ENCODE results near the gene TGM1. TPM values are rescaled to one million over a fixed set of nuclear protein-coding genes. Genes with fewer than 3 reads are reported as not detected.

Gene TGM1
- total RNA-seq, 4 donors from 2014 or later: 0.20 TPM; not detected in 3

DNA sequence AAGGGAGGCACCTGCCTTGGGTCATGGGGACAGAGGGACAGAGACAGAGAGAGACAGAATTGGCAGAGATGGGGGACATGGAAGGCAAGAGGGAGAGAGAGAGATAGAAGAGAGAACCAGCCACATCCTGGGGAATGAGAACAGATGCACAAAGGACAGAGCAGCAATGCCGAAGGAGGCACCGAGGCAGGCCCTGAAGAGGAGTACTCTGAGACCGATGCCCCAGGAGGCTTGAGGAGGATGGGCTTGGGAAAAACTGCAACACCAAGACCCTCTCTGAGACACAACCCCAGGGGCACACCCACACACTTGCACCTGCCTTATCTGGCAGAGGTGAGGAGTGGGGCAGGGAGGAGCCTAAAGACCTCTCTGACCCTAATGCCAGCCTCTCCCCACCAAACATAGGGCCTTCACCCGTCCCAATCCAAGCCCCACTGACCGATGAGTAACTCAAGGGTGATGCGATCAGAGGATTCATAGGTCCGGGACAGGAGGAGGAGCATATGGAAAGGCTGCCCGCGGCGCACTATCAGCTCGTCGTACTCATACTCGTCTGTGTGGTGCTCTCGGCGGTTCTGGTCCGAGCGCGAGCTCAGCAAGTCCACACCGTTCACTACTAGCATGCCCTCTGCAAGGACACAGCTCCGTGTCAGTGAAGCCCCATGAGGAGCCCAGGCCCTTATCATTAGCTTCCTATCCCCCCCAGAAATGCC, 1.6 kb downstream of the TGM1 start:
- no peak overlapping the region for H3K4me3 ChIP-seq
- peaks cover 0 to 11% of the 10 kb centered on the region in 2 donors for H3K36me3 ChIP-seq
- intact Hi-C loops (cut with DNase I; ENCODE audit: low total_unique reads): no loop called here
- H3K4me1 ChIP-seq: no peaks in the 10 kb centered on the region
- in situ Hi-C loops (cut with MboI; ENCODE audit: low sequenced_read_pairs in 4 of 4): no loop called here
- TF ChIP-seq, protein P1, sequence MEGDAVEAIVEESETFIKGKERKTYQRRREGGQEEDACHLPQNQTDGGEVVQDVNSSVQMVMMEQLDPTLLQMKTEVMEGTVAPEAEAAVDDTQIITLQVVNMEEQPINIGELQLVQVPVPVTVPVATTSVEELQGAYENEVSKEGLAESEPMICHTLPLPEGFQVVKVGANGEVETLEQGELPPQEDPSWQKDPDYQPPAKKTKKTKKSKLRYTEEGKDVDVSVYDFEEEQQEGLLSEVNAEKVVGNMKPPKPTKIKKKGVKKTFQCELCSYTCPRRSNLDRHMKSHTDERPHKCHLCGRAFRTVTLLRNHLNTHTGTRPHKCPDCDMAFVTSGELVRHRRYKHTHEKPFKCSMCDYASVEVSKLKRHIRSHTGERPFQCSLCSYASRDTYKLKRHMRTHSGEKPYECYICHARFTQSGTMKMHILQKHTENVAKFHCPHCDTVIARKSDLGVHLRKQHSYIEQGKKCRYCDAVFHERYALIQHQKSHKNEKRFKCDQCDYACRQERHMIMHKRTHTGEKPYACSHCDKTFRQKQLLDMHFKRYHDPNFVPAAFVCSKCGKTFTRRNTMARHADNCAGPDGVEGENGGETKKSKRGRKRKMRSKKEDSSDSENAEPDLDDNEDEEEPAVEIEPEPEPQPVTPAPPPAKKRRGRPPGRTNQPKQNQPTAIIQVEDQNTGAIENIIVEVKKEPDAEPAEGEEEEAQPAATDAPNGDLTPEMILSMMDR (IDR thresholded peaks at IDR 0.05 in 4 of 5, conservative IDR thresholded peaks at IDR 0.05 in 1 of 5): no peak
- no peak for TF ChIP-seq POLR2A (IDR thresholded peaks at IDR 0.05)
- no peak overlapping the region for H3K27ac ChIP-seq
- H3K9me3 ChIP-seq: no peaks in the 10 kb centered on the region
- ATAC-seq (no peak), DNase-seq (no peak)
- H3K27me3 ChIP-seq: no peaks in the 10 kb centered on the region

DNA sequence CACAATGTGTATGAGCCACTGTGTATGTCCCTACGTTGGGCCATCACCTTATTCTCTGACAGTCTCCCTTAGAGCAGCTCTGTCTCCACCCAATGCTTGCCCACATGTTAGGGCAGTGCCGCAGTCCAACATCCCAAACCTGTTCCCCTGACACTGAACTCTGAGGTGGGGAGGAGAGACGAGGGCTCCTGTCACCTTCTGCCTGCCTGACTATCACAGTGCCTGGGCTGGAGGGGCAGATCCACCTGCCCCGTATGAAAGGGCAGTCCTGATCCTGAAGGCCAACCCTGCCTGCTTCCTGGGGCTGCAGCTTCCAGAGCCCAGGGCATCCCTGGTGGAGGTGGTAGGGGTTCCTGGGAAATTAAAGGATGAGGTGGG, 2.2 kb downstream of the TGM1 start:
- TF ChIP-seq, protein P1 (IDR thresholded peaks at IDR 0.05 in 4 of 5, conservative IDR thresholded peaks at IDR 0.05 in 1 of 5): no peak
- intact Hi-C loops (cut with DNase I; ENCODE audit: low total_unique reads): no loop called here
- H3K4me3 ChIP-seq: no peak overlapping the region
- no peaks in the 10 kb centered on the region for H3K9me3 ChIP-seq
- no peak overlapping the region for H3K27ac ChIP-seq
- in situ Hi-C loops (cut with MboI; ENCODE audit: low sequenced_read_pairs in 4 of 4): no loop called here
- H3K36me3 ChIP-seq: peaks cover 0 to 7% of the 10 kb centered on the region in 2 donors
- no peaks in the 10 kb centered on the region for H3K4me1 ChIP-seq
- ATAC-seq (no peak), DNase-seq (no peak)
- H3K27me3 ChIP-seq: no peaks in the 10 kb centered on the region

DNA sequence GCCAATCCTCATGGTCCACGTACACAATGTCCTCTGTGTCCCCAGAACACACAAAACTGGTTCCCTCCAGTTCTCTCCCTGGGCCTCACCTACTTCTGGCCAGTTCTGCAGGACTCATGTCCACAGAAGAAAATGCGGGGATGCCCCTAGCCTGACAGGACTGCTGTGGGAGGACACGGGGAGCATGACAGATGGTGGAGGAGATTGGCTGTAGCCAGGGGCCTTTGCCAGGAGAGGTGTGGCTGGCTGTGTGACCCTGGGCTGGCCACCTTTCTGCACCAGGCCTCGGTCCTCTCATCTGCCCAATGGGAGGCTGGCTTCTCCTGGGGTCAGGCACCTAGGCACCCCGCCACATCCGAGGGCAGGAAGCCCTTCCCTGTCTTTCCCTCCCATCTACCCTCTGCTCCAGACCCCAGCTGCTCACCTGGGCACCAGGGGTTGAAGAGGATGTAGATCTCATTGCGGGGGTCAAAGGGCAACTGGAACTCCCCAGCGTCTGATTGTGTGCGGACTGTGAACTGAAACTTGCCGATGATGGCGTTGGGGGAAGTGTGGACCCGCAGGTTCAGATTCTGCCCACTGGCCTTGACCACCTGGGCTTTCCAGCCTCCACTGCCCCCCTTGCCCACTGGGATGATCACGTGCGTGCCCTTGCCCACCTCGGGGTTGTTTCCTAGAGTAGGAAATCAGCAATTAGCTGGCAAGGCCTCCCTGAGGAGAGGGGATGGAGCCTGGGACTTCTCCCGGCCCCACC, 2.8 kb downstream of the TGM1 start:
- H3K36me3 ChIP-seq: peaks cover 0 to 2% of the 10 kb centered on the region in 2 donors
- in situ Hi-C loops (cut with MboI; ENCODE audit: low sequenced_read_pairs in 4 of 4): no loop called here

DNA sequence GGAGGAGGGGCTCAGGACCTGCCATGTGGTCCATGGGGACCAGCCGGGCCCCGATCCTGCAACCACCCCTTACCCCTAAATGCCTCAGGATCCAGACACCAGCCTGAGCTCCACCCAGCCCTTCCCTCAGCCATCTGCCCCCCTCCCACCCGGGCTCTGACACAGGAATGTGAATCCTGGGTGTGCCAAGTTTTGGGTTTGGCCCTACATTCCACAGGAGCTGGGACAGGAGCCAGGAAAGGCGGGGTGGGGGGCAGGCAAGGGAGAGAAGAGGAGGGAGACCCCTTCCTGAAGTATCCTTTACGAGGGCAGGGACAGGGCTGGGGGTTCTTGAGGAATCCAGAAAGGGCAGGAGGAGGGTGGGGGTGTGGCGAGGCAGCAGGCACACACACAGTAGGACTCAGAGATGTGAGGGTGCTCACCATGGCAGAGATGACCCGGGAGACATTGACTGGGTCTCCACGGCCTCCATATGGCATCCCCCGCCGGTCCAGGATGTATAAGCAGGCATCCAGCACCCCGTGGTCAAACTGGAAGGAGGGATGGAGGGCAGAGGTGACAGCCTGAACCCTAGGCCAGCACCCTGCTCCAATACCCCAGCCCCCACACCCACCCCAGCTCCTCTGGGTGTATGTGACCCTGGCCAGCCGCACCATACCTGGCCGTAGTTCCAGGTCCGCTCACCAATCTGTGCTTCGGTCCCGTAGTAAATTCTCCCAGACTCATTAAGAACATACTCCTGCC, 3.5 kb downstream of the TGM1 start:
- no peaks in the 10 kb centered on the region for H3K36me3 ChIP-seq
- H3K4me1 ChIP-seq: no peaks in the 10 kb centered on the region
- no peaks in the 10 kb centered on the region for H3K9me3 ChIP-seq
- intact Hi-C loops (cut with DNase I; ENCODE audit: low total_unique reads): no loop called here
- no peak for TF ChIP-seq POLR2A (IDR thresholded peaks at IDR 0.05)
- TF ChIP-seq, protein P1 (IDR thresholded peaks at IDR 0.05 in 4 of 5, conservative IDR thresholded peaks at IDR 0.05 in 1 of 5): no peak
- H3K27me3 ChIP-seq: no peaks in the 10 kb centered on the region
- in situ Hi-C loops (cut with MboI; ENCODE audit: low sequenced_read_pairs in 4 of 4): no loop called here
- no peak for DNase-seq
- H3K27ac ChIP-seq: no peak overlapping the region
- no peak overlapping the region for H3K4me3 ChIP-seq
- no peak for ATAC-seq

More for the DNA sequence above, 2.8 kb downstream of the TGM1 start:
- Histone ChIP-seq H3K4me3 (no peak overlapping the region), H3K27me3 (no peaks in the 10 kb centered on the region), H3K4me1 (no peaks in the 10 kb centered on the region), H3K27ac (no peak overlapping the region), H3K9me3 (no peaks in the 10 kb centered on the region)
- intact Hi-C loops (cut with DNase I; ENCODE audit: low total_unique reads): no loop called here
- ATAC-seq (no peak), DNase-seq (no peak)
- TF ChIP-seq, protein P1 (IDR thresholded peaks at IDR 0.05 in 4 of 5, conservative IDR thresholded peaks at IDR 0.05 in 1 of 5): no peak
- TF ChIP-seq POLR2A (IDR thresholded peaks at IDR 0.05): no peak
